ENCODE results near the gene MAPK13.

MAPK13 gene

DNA sequence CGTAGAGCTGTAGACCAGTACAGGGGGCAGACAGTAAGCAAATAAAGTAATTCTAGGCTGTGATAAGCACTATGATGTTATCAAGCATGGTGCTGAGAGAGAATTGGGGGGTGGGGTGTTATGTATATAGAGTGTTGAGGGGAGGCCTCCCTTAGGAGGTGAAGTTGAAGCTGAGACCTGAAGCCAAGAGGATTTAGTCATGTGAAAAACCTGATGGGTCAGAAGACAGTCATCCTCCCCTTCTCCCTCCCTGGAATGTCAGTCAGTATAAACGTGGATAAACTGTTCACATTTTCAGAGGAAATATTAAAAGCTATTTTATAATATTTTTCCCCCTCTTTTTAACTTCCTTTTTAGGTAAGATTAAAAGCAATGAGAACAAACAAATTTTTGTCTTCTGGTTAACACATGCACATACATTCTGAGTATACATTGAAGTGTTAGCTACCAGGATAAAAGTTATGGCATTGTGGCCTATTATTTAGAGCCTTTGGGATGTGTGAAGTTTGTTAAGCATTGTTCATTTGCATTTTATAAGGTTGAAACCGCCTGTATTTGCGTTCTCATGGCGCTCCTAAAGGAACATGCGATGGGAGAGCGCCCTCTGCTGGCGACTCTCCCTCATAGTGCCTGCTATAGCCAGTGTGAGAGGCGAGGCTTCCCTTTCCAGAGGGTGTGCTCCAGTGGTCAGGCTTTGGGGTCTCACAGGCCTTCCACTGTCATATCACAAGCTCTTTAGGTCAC, 35.4 kb upstream of the MAPK13 start:
- ChIA-PET CTCF (interaction anchor here (0.6 to 10.7 kb wide), 75 partner anchors 11 to 572 kb away, joined by 3 to 210 read pairs (median 5); partner anchors contain the start of genes ARMC12, MAPK13, MAPK14 and SLC26A8), POLR2A (interaction anchor here (0.7 kb wide), 1 partner anchor 68 kb away, joined by 3 read pairs; no protein-coding TSS in a partner anchor)
- TF ChIP-seq CTCF (IDR thresholded peaks at IDR 0.05; ENCODE audit: insufficient read depth, low read length, missing control alignments), result peak; percentile 94
- DNase-seq (ENCODE audit: low read depth, low spot score), result peak; percentile 10
- H3K4me3 ChIP-seq (ENCODE audit: low read depth, low read length), result no peak overlapping the region

DNA sequence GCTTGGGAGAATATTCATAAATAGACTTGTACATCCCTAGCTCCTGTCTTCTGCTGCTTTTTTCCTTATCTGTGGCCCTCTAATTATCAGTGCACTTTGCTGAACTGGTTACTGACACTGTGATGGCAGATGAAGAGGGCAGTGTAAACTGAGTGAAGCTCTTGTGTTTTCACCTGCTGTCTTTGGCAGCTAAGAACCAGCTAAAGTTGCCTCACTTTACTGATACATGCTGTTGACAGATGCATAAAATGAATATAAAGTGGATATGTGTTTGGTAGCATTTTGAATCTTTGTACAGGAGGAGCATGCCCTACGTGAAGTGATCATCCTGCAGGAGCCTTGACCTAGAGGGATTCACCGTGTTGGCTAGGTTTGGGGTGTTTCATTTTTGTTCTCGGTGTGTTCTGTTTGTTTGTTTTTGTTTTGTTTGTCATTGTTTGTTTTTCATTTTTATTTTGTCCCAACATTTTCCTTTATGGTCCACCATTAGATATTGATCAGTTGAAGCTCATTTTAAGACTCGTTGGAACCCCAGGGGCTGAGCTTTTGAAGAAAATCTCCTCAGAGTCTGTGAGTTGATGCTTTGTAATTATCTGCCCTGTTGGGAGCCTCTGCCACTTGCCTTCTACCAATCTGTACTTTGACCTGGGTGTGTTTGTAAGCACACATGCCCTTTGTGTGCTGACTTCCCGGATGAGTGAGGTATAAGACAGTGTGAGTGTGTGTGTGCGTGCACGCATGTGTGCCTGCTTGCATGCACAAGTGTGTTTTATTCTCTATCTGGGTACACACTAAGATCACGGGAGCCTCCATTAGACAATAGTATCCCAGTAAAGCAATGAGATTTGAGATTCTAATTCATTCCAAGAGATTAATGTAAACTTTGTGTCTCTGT, 34.6 kb upstream of the MAPK13 start:
- ChIA-PET POLR2A (no interaction called here), CTCF (interaction anchor here (0.6 to 10.7 kb wide), 62 partner anchors 11 to 573 kb away, joined by 3 to 210 read pairs (median 5); partner anchors contain the start of genes ARMC12, MAPK13, MAPK14 and SLC26A8)
- DNase-seq (ENCODE audit: low read depth, low spot score), result no peak
- no peak for TF ChIP-seq CTCF (IDR thresholded peaks at IDR 0.05; ENCODE audit: insufficient read depth, low read length, missing control alignments)
- H3K4me3 ChIP-seq (ENCODE audit: low read depth, low read length), result no peak overlapping the region

DNA sequence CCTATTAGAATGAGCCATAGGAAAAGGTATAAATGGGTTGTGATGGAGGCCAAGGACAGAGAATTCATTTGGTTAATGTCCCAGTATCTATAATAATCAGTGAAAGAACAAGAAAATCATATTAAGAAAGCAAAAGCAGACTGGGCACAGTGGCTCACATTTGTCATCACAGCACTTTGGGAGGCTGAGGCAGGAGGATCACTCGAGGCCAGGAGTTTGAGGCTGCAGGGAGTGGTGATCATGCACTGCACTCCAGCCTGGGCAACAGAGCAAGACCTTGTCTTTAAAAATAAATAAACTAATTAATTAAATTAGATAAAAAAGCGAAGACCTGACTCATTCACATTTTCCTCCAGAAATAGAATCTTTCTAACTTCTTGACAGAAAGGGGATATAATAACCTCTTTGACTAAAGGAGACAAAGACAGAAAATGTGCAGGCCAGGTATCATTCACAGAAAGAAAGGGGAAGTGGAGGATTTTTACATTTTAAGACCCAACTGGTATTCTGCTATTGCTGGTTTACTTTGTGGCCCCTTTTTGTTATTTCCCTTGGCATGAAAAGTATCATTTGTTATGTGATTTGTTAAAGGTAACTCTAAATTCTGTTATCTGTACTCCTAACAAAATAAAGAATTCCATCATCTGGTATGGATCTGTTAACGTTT, 31.9 kb upstream of the MAPK13 start:
- ChIA-PET CTCF (interaction anchor here (1.0 to 10.7 kb wide), 2 partner anchors 20 to 71 kb away, joined by 6 to 210 read pairs; partner anchors contain the start of genes MAPK14 and SLC26A8), POLR2A (no interaction called here)
- no peak overlapping the region for H3K4me3 ChIP-seq (ENCODE audit: low read depth, low read length)

DNA sequence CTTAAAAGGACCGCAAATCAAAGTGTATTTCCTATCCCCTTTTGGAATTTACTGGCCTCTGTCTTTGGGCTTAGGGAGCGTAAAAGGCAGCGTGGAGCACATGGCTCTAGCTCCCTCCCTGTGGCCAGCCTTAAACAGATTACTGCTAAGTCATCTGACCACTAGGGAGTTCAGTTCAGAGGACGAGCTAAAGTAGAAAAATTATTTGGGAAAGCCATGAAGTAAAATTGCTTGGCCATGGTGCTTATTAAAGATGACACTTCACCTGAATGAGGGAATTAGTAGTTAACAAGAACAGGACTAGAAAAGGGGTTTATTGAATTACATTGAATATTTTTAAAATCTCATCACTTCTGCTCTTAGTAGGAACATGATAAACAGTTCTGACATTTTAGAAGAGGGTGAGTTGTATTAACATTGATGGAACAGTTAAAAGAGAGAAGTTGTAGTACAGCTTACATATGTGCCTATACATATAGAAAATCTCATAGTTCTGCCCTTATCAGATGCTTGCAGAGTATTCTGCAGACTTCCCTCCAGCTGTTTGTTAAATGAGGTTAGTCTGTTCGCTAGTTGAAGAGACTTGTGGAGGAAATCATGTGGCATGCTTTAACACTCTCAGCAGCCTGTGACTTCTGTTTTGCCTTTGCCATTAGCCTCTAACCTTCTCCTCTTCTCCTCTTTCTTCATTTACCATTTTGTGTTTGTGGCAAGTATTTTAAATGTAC, 31.2 kb upstream of the MAPK13 start:
- no peak for TF ChIP-seq CTCF (IDR thresholded peaks at IDR 0.05; ENCODE audit: insufficient read depth, low read length, missing control alignments)
- ChIA-PET POLR2A (no interaction called here), CTCF (interaction anchor here (10.7 kb wide), 1 partner anchor 72 kb away, joined by 210 read pairs; the partner anchor contains the start of genes MAPK14 and SLC26A8)
- DNase-seq (ENCODE audit: low read depth, low spot score), result no peak
- H3K4me3 ChIP-seq (ENCODE audit: low read depth, low read length), result no peak overlapping the region

More for the DNA sequence above, 31.9 kb upstream of the MAPK13 start:
- TF ChIP-seq CTCF (IDR thresholded peaks at IDR 0.05; ENCODE audit: insufficient read depth, low read length, missing control alignments), result no peak
- DNase-seq (ENCODE audit: low read depth, low spot score), result no peak

DNA sequence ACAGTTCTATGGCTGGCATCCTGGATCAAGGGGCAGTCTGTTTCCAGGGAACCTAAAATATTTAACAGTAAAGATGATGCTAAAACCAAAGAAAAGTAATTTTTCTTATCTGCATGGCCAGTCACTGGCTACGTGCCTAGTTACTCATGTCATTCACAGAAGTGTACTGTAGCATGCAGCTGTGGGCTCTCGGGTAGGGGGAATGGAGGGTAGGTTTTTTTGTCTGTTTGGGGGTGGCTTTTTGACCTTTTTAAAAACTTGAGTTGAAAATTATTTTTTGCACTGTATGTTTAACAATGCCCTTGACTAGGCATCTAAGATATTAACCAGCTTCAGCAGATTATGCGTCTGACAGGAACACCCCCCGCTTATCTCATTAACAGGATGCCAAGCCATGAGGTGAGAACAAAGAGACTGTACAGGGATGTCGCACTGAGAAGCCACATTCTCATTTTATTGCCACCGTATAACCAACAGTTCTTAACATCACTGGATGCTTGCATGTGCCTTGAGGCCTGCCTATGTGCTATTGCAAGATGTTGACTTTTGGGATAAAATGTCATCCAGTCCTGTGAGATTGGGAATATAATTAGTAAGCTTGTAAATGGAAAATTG, 30.3 kb upstream of the MAPK13 start:
- CTCF ChIA-PET, result interaction anchor here (1.1 to 6.5 kb wide), 4 partner anchors 9 to 260 kb away, joined by 3 to 32 read pairs (median 4); partner anchors contain the start of gene MAPK14
- POLR2A ChIA-PET, result no interaction called here

More for the DNA sequence above, 30.3 kb upstream of the MAPK13 start:
- no peak for DNase-seq (ENCODE audit: low read depth, low spot score)
- no peak overlapping the region for H3K4me3 ChIP-seq (ENCODE audit: low read depth, low read length)
- TF ChIP-seq CTCF (IDR thresholded peaks at IDR 0.05; ENCODE audit: insufficient read depth, low read length, missing control alignments), result no peak

Data from AG04449 (cell line).